Nephron (organoid): ENCODE data around the gene SPATA24.
A peak's percentile ranks its signal among the peaks of the same experiment; 100 is the strongest.

Source experiments
- H3K27ac Mint-ChIP-seq, 3 experiments: 2 replicates each; pipeline ENCODE4 v1.8.0; 2020; ENCODE audit warnings: mixed read lengths in 3 of 3, mild to moderate bottlenecking in 2 of 3, moderate library complexity in 1 of 3
- H3K27me3 Mint-ChIP-seq: 2 replicates; pipeline ENCODE4 v1.8.0; 2021; ENCODE audit warnings: low read depth, mild to moderate bottlenecking, moderate library complexity, mixed read lengths
- H3K36me3 Mint-ChIP-seq: 2 replicates; pipeline ENCODE4 v1.8.0; 2020; ENCODE audit warnings: low read depth, mixed read lengths
- H3K4me1 Mint-ChIP-seq: 2 replicates; pipeline ENCODE4 v1.8.0; 2020; ENCODE audit warnings: mixed read lengths
- H3K4me3 Mint-ChIP-seq, 3 experiments: 2 replicates each; pipeline ENCODE4 v1.8.0; 2020; ENCODE audit warnings: mild to moderate bottlenecking in 3 of 3, mixed read lengths in 3 of 3, moderate library complexity in 2 of 3
- H3K9me3 Mint-ChIP-seq: 2 replicates; pipeline ENCODE4 v1.8.0; 2020; ENCODE audit warnings: mixed read lengths
- CTCF ChIP-seq, 3 experiments: fragments of 200-600 bp; sonication (generic); IDR thresholded peaks; one replicate each; pipeline ENCODE4 v1.5.0; 2021; ENCODE audit warnings: antibody characterized with exemption in 3 of 3; ENCODE audit not compliant: unreplicated experiment in 3 of 3

Gene SPATA24

GRCh38 chr5:139403787-139404483 is at the start of gene SPATA24:
TSS of gene SPATA24 (minus strand) at chr5:139404089. CDS start at chr5:139404060, 29 bp downstream.
- peak within 1 kb of the TSS; percentile 98 to 100 (median 99) for H3K27ac Mint-ChIP-seq
- no peaks in the 10 kb centered on the region for H3K27me3 Mint-ChIP-seq
- peak within 1 kb of the TSS; percentile 90 to 96 (median 90) for H3K4me3 Mint-ChIP-seq
- peaks cover 6% of the 10 kb centered on the region for H3K36me3 Mint-ChIP-seq
- no peak for TF ChIP-seq CTCF (IDR thresholded peaks at IDR 0.05; ENCODE audit: unreplicated experiment in 3 of 3)
- peaks cover 26% of the 10 kb centered on the region for H3K4me1 Mint-ChIP-seq
- no peaks in the 10 kb centered on the region for H3K9me3 Mint-ChIP-seq

- Mint-ChIP-seq H3K27ac (no peak overlapping the region), H3K4me3 (no peak overlapping the region), H3K4me1 (peaks cover 6% of the 10 kb centered on the region), H3K27me3 (peaks cover 4% of the 10 kb centered on the region), H3K9me3 (no peaks in the 10 kb centered on the region), H3K36me3 (no peaks in the 10 kb centered on the region)
- TF ChIP-seq CTCF (IDR thresholded peaks at IDR 0.05; ENCODE audit: unreplicated experiment in 3 of 3): no peak
These were observed 48.2 kb upstream of the SPATA24 start for GRCh38 chr5:139451878-139452660.

- no peak for TF ChIP-seq CTCF (IDR thresholded peaks at IDR 0.05; ENCODE audit: unreplicated experiment in 3 of 3)
- Mint-ChIP-seq H3K27me3 (no peaks in the 10 kb centered on the region), H3K4me3 (no peak overlapping the region), H3K4me1 (peaks cover 11% of the 10 kb centered on the region), H3K27ac (no peak overlapping the region), H3K36me3 (no peaks in the 10 kb centered on the region), H3K9me3 (no peaks in the 10 kb centered on the region)
These were observed 47.3 kb upstream of the SPATA24 start for GRCh38 chr5:139451176-139451575.

GRCh38 chr5:139446956-139447779 is 43.3 kb upstream of the SPATA24 start:
- no peaks in the 10 kb centered on the region for H3K36me3 Mint-ChIP-seq
- H3K4me1 Mint-ChIP-seq: peaks cover 35% of the 10 kb centered on the region
- no peaks in the 10 kb centered on the region for H3K27me3 Mint-ChIP-seq
- no peak for TF ChIP-seq CTCF (IDR thresholded peaks at IDR 0.05; ENCODE audit: unreplicated experiment in 3 of 3)
- H3K9me3 Mint-ChIP-seq: no peaks in the 10 kb centered on the region
- H3K27ac Mint-ChIP-seq: peak overlapping the region in 1 of 3 experiments; percentile 63
- no peak overlapping the region for H3K4me3 Mint-ChIP-seq

GRCh38 chr5:139445325-139446170 is 41.7 kb upstream of the SPATA24 start:
- peak overlapping the region in 1 of 3 experiments; percentile 26 for H3K4me3 Mint-ChIP-seq
- H3K27ac Mint-ChIP-seq: peak overlapping the region in 2 of 3 experiments; percentile 77 to 86
- H3K36me3 Mint-ChIP-seq: no peaks in the 10 kb centered on the region
- H3K9me3 Mint-ChIP-seq: no peaks in the 10 kb centered on the region
- H3K4me1 Mint-ChIP-seq: peaks cover 35% of the 10 kb centered on the region
- peaks cover 3% of the 10 kb centered on the region for H3K27me3 Mint-ChIP-seq
- TF ChIP-seq CTCF (IDR thresholded peaks at IDR 0.05; ENCODE audit: unreplicated experiment in 3 of 3): no peak
